ENCODE measurements around the gene LMAN2L. TPM values are rescaled to one million over a fixed set of nuclear protein-coding genes. Genes with fewer than 3 reads are reported as not detected.

Gene LMAN2L
- 27.4 TPM for total RNA-seq
- polyA plus RNA-seq (ENCODE audit: insufficient read depth in 1 of 8, insufficient read length in 8 of 8, low replicate concordance in 1 of 8) = 10 to 100 TPM; 22.5 to 30.3 (median 27.7) TPM
- long read RNA-seq, donor 1, transcript LMAN2L-201 (8 exons, 2,397 nt) = major isoform, 6 of 7 reads
- long read RNA-seq, donor 1, partial matches to known transcripts = 0 of 7 reads
- long read RNA-seq, donor 1, other reads (novel, unspliced or antisense) = 0 of 7 reads
- long read RNA-seq, donor 2, partial matches to known transcripts = 0 of 1 reads
- long read RNA-seq, donor 2, other reads (novel, unspliced or antisense) = 0 of 1 reads
- long read RNA-seq, donor 3, transcript LMAN2L-201 (8 exons, 2,397 nt) = major isoform, 12 of 15 reads
- long read RNA-seq, donor 3, partial matches to known transcripts = 0 of 15 reads
- long read RNA-seq, donor 3, other reads (novel, unspliced or antisense) = 0 of 15 reads
- long read RNA-seq, donor 4, transcript LMAN2L-201 (8 exons, 2,397 nt) = major isoform, 7 of 7 reads
- long read RNA-seq, donor 4, partial matches to known transcripts = 0 of 7 reads
- long read RNA-seq, donor 4, other reads (novel, unspliced or antisense) = 0 of 7 reads
- long read RNA-seq, donor 5, transcript LMAN2L-201 (8 exons, 2,397 nt) = major isoform, 26 of 28 reads
- long read RNA-seq, donor 5, partial matches to known transcripts = 0 of 28 reads
- long read RNA-seq, donor 5, other reads (novel, unspliced or antisense) = 0 of 28 reads
- long read RNA-seq, donor 6, transcript LMAN2L-201 (8 exons, 2,397 nt) = major isoform, 12 of 13 reads
- long read RNA-seq, donor 6, partial matches to known transcripts = 0 of 13 reads
- long read RNA-seq, donor 6, other reads (novel, unspliced or antisense) = 0 of 13 reads
- long read RNA-seq, donor 7, transcript LMAN2L-201 (8 exons, 2,397 nt) = major isoform, 10 of 12 reads
- long read RNA-seq, donor 7, partial matches to known transcripts = 0 of 12 reads
- long read RNA-seq, donor 7, other reads (novel, unspliced or antisense) = 0 of 12 reads
- long read RNA-seq, donor 8, partial matches to known transcripts = 0 of 5 reads
- long read RNA-seq, donor 8, other reads (novel, unspliced or antisense) = 0 of 5 reads
- long read RNA-seq, donor 9, transcript LMAN2L-201 (8 exons, 2,397 nt) = major isoform, 6 of 7 reads
- long read RNA-seq, donor 9, partial matches to known transcripts = 0 of 7 reads
- long read RNA-seq, donor 9, other reads (novel, unspliced or antisense) = 0 of 7 reads
- long read RNA-seq, donor 10, transcript LMAN2L-201 (8 exons, 2,397 nt) = major isoform, 10 of 10 reads
- long read RNA-seq, donor 10, partial matches to known transcripts = 0 of 10 reads
- long read RNA-seq, donor 10, other reads (novel, unspliced or antisense) = 0 of 10 reads
- long read RNA-seq, donor 11, transcript LMAN2L-201 (8 exons, 2,397 nt) = major isoform, 7 of 7 reads
- long read RNA-seq, donor 11, partial matches to known transcripts = 0 of 7 reads
- long read RNA-seq, donor 11, other reads (novel, unspliced or antisense) = 0 of 7 reads

- H3K4me1 ChIP-seq (ENCODE audit: control insufficient read depth, insufficient read depth, low read length) = peaks cover 16% of the 10 kb centered on the region
- peaks cover 22% of the 10 kb centered on the region for H3K36me3 ChIP-seq (ENCODE audit: control insufficient read depth, insufficient read depth, low read length)
- H3K4me3 ChIP-seq (ENCODE audit: low read length) = peak within 1 kb of the TSS; percentile 62
- DNase-seq = peak; percentile 99
- H3K27ac ChIP-seq (ENCODE audit: low read length) = peak within 1 kb of the TSS; percentile 74
- no peaks in the 10 kb centered on the region for H3K27me3 ChIP-seq (ENCODE audit: control insufficient read depth, insufficient read depth, low read length)
- H3K9me3 ChIP-seq (replicated peaks; ENCODE audit: control insufficient read depth, low read depth, low read length) = no peaks in the 10 kb centered on the region
- 0% methylated on average over 30 of the region's 43 CpGs for WGBS (ENCODE audit: insufficient coverage)
Observed at GRCh38 chr2:96739633-96740428, at the start of gene LMAN2L. LMAN2L (minus strand) TSS chr2:96740064; CDS start chr2:96740040, 24 bp downstream.

GRCh38 chr2:96789245-96789617 lies 49.4 kb upstream of the LMAN2L start:
- Histone ChIP-seq H3K27me3 (ENCODE audit: control insufficient read depth, insufficient read depth, low read length) (no peaks in the 10 kb centered on the region), H3K9me3 (replicated peaks; ENCODE audit: control insufficient read depth, low read depth, low read length) (no peaks in the 10 kb centered on the region), H3K27ac (ENCODE audit: low read length) (peak overlapping the region; percentile 90), H3K4me3 (ENCODE audit: low read length) (peak overlapping the region; percentile 9), H3K36me3 (ENCODE audit: control insufficient read depth, insufficient read depth, low read length) (no peaks in the 10 kb centered on the region), H3K4me1 (ENCODE audit: control insufficient read depth, insufficient read depth, low read length) (peaks cover 27% of the 10 kb centered on the region)
- no peak for DNase-seq
- 79% methylated on average over 6 of the region's 6 CpGs for WGBS (ENCODE audit: insufficient coverage)

GRCh38 chr2:96788442-96789244 lies 48.8 kb upstream of the LMAN2L start:
- Histone ChIP-seq H3K4me1 (ENCODE audit: control insufficient read depth, insufficient read depth, low read length) (peaks cover 27% of the 10 kb centered on the region), H3K36me3 (ENCODE audit: control insufficient read depth, insufficient read depth, low read length) (no peaks in the 10 kb centered on the region), H3K4me3 (ENCODE audit: low read length) (peak overlapping the region; percentile 9), H3K9me3 (replicated peaks; ENCODE audit: control insufficient read depth, low read depth, low read length) (no peaks in the 10 kb centered on the region), H3K27me3 (ENCODE audit: control insufficient read depth, insufficient read depth, low read length) (no peaks in the 10 kb centered on the region), H3K27ac (ENCODE audit: low read length) (peak overlapping the region; percentile 90)
- WGBS (ENCODE audit: insufficient coverage) = 67% methylated on average over 11 of the region's 17 CpGs
- peak; percentile 76 for DNase-seq

GRCh38 chr2:96787411-96787810 lies 47.5 kb upstream of the LMAN2L start:
- no peaks in the 10 kb centered on the region for H3K9me3 ChIP-seq (replicated peaks; ENCODE audit: control insufficient read depth, low read depth, low read length)
- DNase-seq = no peak
- H3K27me3 ChIP-seq (ENCODE audit: control insufficient read depth, insufficient read depth, low read length) = no peaks in the 10 kb centered on the region
- no peak overlapping the region for H3K27ac ChIP-seq (ENCODE audit: low read length)
- no peak overlapping the region for H3K4me3 ChIP-seq (ENCODE audit: low read length)
- WGBS (ENCODE audit: insufficient coverage) = no CpG with 5 or more reads among the region's 3 CpGs
- peaks cover 25% of the 10 kb centered on the region for H3K4me1 ChIP-seq (ENCODE audit: control insufficient read depth, insufficient read depth, low read length)
- H3K36me3 ChIP-seq (ENCODE audit: control insufficient read depth, insufficient read depth, low read length) = no peaks in the 10 kb centered on the region

GRCh38 chr2:96783388-96783787 lies 43.5 kb upstream of the LMAN2L start:
- 54% methylated on average over 3 of the region's 4 CpGs for WGBS (ENCODE audit: insufficient coverage)

GRCh38 chr2:96775160-96775559 lies 35.3 kb upstream of the LMAN2L start:
- Histone ChIP-seq H3K9me3 (replicated peaks; ENCODE audit: control insufficient read depth, low read depth, low read length) (no peaks in the 10 kb centered on the region), H3K36me3 (ENCODE audit: control insufficient read depth, insufficient read depth, low read length) (no peaks in the 10 kb centered on the region), H3K27ac (ENCODE audit: low read length) (no peak overlapping the region), H3K4me3 (ENCODE audit: low read length) (no peak overlapping the region), H3K27me3 (ENCODE audit: control insufficient read depth, insufficient read depth, low read length) (no peaks in the 10 kb centered on the region), H3K4me1 (ENCODE audit: control insufficient read depth, insufficient read depth, low read length) (peaks cover 15% of the 10 kb centered on the region)
- no CpG with 5 or more reads among the region's 1 CpG for WGBS (ENCODE audit: insufficient coverage)
- no peak for DNase-seq

More at GRCh38 chr2:96783388-96783787, 43.5 kb upstream of the LMAN2L start:
- no peak overlapping the region for H3K27ac ChIP-seq (ENCODE audit: low read length)
- peak; percentile 29 for DNase-seq
- H3K36me3 ChIP-seq (ENCODE audit: control insufficient read depth, insufficient read depth, low read length) = no peaks in the 10 kb centered on the region
- H3K27me3 ChIP-seq (ENCODE audit: control insufficient read depth, insufficient read depth, low read length) = no peaks in the 10 kb centered on the region
- H3K9me3 ChIP-seq (replicated peaks; ENCODE audit: control insufficient read depth, low read depth, low read length) = no peaks in the 10 kb centered on the region
- H3K4me1 ChIP-seq (ENCODE audit: control insufficient read depth, insufficient read depth, low read length) = peaks cover 14% of the 10 kb centered on the region
- H3K4me3 ChIP-seq (ENCODE audit: low read length) = no peak overlapping the region

- Histone ChIP-seq H3K27me3 (ENCODE audit: control insufficient read depth, insufficient read depth, low read length) (no peaks in the 10 kb centered on the region), H3K9me3 (replicated peaks; ENCODE audit: control insufficient read depth, low read depth, low read length) (no peaks in the 10 kb centered on the region), H3K36me3 (ENCODE audit: control insufficient read depth, insufficient read depth, low read length) (no peaks in the 10 kb centered on the region), H3K4me3 (ENCODE audit: low read length) (no peak overlapping the region), H3K27ac (ENCODE audit: low read length) (no peak overlapping the region), H3K4me1 (ENCODE audit: control insufficient read depth, insufficient read depth, low read length) (peaks cover 23% of the 10 kb centered on the region)
- DNase-seq = no peak
- 70% methylated on average over 2 of the region's 7 CpGs for WGBS (ENCODE audit: insufficient coverage)
Observed at GRCh38 chr2:96773922-96774321, 34.1 kb upstream of the LMAN2L start.

GRCh38 chr2:96772903-96773671 lies 33.2 kb upstream of the LMAN2L start:
- WGBS (ENCODE audit: insufficient coverage) = 89% methylated on average over 4 of the region's 12 CpGs
- Histone ChIP-seq H3K9me3 (replicated peaks; ENCODE audit: control insufficient read depth, low read depth, low read length) (no peaks in the 10 kb centered on the region), H3K27ac (ENCODE audit: low read length) (no peak overlapping the region), H3K4me3 (ENCODE audit: low read length) (no peak overlapping the region), H3K4me1 (ENCODE audit: control insufficient read depth, insufficient read depth, low read length) (peaks cover 25% of the 10 kb centered on the region), H3K27me3 (ENCODE audit: control insufficient read depth, insufficient read depth, low read length) (no peaks in the 10 kb centered on the region), H3K36me3 (ENCODE audit: control insufficient read depth, insufficient read depth, low read length) (no peaks in the 10 kb centered on the region)
- DNase-seq = no peak
